ENCODE measurements around the gene CTCFL.

- TF ChIP-seq EZH2 (IDR thresholded peaks at IDR 0.05; ENCODE audit: borderline replicate concordance, low read depth, low read length, poor library complexity, severe bottlenecking) (no peak), CTCF (conservative IDR thresholded peaks at IDR 0.05; ENCODE audit: low read depth, low read length) (no peak)
These were observed 50.1 kb downstream of the CTCFL start for GRCh38 chr20:57474816-57475215.

Data from A673 (cell line).